NCI-H748 treated with DMSO at 0.1 percent for 48 hours (cell line): ENCODE results near the gene NEDD4.

Experiments used
- DNase-seq: peaks from one replicate; lab custom pipeline; 2025; lab: John Stamatoyannopoulos, UW

The NEDD4 gene

GRCh38 chr15:55778932-55779331 is 214.5 kb downstream of the NEDD4 start:
- no peak for DNase-seq
